K562 treated with DMSO at 1 percent for 12 hours (cell line): ENCODE measurements around the gene ENTPD7. TPM values are rescaled to one million over a fixed set of nuclear protein-coding genes. Genes with fewer than 3 reads are reported as not detected.

Experiments used
- total RNA-seq: library from RNA; unstranded; fragments of 300-600 nt; gene quantifications from 2 replicates; pipeline ENCODE4 v1.2.3, GENCODE V29; 2022; ENCODE audit not compliant: insufficient read depth

Gene ENTPD7
- total RNA-seq, result 2.4 and 8.3 TPM in 2 replicates

DNA sequence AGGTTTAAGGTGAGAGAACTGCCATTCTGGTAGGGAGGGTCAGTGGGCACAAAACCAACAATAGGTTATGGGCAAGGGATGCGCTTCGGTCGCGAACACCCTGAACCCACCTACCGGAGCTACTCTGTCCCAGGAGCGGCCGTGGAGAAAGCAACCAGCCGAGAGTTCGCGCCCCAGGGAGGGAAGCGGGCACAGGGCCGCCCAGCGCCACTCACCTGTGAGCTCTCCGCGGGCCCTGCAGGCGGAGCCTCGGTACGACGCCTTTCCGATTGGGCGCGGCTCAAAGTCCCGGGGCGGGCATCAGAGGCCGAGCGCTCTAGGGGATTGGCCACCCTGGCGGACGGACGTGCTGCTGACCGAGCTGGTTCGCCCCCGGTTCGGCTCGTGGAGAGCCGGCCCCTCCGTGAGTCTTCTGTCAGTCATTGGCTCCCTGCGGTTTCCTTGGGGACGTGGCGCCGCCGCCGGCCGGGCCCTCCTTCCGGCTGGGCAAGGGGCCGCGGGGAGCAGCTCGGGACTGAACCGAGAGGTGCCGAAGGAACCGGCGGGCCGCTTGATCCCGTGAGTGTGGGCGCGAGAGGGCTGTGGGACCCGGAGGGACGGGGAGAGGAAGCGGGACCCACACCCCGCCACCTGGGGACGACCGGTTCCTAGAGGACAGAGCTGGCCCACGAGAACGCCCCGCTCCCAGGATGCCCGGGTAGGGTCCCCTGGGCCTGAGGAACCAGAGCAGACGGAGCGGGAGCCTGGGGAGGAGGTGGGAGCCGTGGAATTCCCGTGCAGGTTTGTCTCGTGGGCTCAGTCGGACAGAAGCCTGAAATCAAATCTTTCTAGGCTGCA, at the start of gene ENTPD7:
Gene ENTPD7 (plus strand): TSS at position 479 of the 837 bp plus-strand sequence. CDS start 448 bp downstream, outside the sequence.

DNA sequence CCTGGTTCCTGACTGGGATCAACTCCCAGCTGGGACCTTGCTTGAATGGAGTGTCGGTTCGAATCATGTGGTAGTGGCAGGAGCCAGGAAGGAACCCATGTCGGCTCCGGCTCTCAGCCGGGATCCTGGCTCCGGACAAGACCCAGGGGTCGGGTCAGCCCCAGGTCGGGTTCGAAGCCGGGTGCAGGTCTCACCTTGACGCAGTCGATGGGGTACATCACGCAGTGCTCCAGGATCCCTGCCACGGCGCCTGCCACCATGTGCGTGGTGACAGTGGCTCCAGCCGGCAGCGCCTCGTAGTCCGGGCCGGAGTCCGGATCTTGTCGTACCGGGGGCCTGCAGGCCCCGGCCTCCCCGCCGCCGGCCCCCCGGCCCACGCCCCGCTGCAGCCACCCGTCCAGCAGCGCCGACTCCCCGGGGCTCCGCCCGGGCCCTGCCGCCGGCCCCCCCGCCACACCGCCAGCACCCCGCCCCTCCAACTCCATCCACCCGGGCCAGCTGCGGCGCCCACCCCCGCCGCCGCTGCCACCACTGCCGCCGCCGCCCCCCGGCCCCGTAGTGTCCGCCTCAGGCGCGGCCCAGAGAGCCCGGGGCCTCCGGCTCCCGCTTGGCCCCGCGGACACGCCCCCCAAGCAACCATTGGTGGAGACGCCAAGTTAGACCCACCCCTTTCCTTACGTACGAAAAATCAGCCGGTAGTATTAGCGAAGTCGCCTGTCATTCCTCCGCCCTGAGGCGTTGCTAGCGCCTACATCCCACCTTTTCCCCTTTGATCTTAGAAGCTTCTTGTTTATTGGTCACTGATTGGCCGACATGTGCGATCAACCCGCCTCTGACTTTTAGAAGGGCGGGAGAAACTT, 39.2 kb upstream of the ENTPD7 start, which contains the start of gene SLC25A28:
Gene SLC25A28 (minus strand): TSS at position 589 of the 860 bp plus-strand sequence. CDS start 104 bp downstream, at position 485.

DNA sequence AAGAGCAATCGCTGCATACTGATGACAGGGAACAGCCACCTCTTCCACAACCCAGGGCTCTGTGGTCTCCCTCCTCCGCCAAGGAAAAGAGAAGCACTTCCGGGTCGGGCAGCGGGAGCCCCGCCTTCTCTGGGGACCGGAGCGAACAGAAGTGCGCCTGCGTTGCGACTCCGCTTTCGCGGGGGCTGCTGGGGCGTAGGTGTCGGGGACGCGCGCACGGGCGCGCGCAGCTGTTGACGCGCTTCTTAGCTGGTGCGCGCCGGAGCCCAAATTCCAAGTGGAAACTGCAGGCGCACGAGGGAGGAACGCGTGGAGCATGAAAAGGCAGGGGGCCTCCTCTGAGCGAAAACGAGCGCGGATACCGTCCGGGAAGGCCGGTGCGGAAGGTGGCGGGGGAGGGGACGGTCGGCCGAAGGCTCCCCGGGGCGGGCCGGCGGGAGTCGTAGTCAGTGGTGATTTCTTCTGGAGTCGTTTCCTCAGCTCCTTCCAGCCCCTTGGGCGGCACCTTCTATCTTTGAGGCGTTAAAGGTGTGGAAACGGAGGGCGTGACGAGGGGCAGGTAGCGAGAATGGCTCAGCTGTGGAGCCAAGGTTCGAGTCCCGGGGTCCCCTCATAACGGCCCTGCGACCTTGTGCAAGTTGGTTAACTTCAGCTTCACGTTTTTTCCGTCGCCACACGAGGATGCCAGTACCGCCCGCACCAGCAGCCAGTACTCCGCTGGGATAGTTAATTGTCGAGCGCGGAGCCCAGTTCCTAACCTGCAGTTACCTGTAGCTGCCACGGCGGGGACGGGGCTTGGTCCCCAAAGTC, 72.9 kb downstream of the ENTPD7 start, which contains the start of the genes COX15 and CUTC:
Gene COX15 (minus strand): TSS at position 95 of the 810 bp plus-strand sequence. CDS start 78 bp downstream, at position 17.
Gene CUTC (plus strand): TSS at position 202 of the 810 bp plus-strand sequence. CDS start 115 bp downstream, at position 317.

Other genes starting within 250 kb of the ENTPD7 start
- gene GOT1, start 228.9 kb upstream of the ENTPD7 start, total RNA-seq, result 67.5 and 76.2 TPM in 2 replicates
- gene NKX2-3, start 126.6 kb upstream of the ENTPD7 start, total RNA-seq, result not detected in 2 replicates
- 8.1 and 12.9 TPM in 2 replicates for gene SLC25A28, start 39.1 kb upstream of the ENTPD7 start, total RNA-seq
- 10.6 and 19.2 TPM in 2 replicates for gene COX15, start 72.6 kb downstream of the ENTPD7 start, total RNA-seq
- 17.6 and 19.3 TPM in 2 replicates for gene CUTC, start 72.7 kb downstream of the ENTPD7 start, total RNA-seq
- gene ABCC2, start 123.1 kb downstream of the ENTPD7 start, total RNA-seq, result 0.10 TPM in 1 of 2 replicates, not detected in the other